Stimulated activated CD8-positive, alpha-beta memory T cell treated with anti-CD3 and anti-CD28 coated beads, Interleukin-7, amount 100 ng/mL, for 4 hours (primary cell): ENCODE measurements around the gene CD55.
"Not testable (repeated sequence)": the region's sequence is repeated elsewhere in the genome, so short reads cannot be mapped to it uniquely, and the experiment has no call there.

Experiments
- DNase-seq, 2 donors: peaks; one replicate each; pipeline ENCODE4 v3.0.0-alpha.2; 2020; ENCODE audit warnings: low read depth in 2 of 2

The CD55 gene

DNA sequence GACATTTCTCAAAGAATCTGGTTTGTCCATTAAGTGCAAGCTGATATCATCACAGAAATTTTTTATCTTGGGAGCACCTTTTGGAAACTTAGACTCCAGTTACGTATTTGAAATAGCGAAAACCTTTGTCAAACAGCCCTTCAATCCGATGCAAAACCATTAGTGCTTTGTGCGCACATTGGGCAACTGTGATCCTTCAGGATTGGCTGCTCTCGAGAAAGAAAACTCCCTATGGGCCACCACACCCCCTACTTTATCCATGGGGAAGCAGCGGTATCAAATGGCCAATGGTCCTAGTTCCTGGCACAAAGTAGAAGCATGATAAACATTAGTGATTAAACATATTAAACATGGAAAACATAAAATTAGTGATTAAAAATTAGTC lies 16.0 kb upstream of the CD55 start:
- DNase-seq, result no peak

- DNase-seq, result no peak
These were observed 15.5 kb upstream of the CD55 start for GRCh38 chr1:207306023-207306422.

DNA sequence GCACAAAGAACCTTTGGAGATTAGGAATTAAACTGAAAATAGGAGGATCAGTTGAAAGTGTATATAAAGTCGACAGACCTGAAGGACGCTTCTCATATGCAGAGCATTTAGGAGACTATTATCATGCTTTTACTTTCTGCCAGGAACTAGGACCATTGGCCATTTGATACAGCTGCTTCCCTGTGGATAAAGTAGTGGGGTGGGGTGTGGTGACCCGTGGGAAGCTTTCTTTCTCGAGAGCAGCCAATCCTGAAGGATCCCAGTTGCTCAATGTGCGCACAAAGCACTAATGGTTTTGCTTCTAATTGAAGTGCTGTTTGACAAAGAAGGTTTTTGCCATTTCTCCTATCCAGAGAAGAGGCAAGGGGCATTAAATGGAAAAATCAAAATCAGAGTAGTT lies 14.9 kb upstream of the CD55 start:
- no peak for DNase-seq

GRCh38 chr1:207308451-207309190 lies 12.9 kb upstream of the CD55 start:
- no peak for DNase-seq

- DNase-seq, result no peak
These were observed 11.7 kb upstream of the CD55 start for GRCh38 chr1:207309745-207310273.

GRCh38 chr1:207311888-207312603 lies 9.4 kb upstream of the CD55 start:
- DNase-seq, result no peak

DNA sequence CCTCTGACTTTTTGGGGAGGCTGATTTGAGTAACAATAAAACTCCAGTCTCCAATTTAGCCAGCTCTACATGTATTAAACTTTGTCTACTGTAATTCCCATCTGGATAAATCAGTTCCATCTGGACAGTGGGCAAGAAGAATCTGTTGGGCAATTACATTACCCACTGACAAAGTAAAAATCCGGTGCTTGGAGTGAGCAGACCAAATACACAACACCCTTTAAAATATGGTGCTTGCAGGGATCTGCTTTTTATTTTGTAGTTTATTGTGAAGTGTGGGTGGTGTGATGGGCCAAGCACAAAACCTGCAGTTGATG lies 8.9 kb upstream of the CD55 start:
- no peak for DNase-seq

- DNase-seq, result no peak
These were observed 8.3 kb upstream of the CD55 start for GRCh38 chr1:207313131-207313530.

GRCh38 chr1:207314816-207315215 lies 6.7 kb upstream of the CD55 start:
- no peak for DNase-seq

GRCh38 chr1:207315435-207315834 lies 6.0 kb upstream of the CD55 start:
- no peak for DNase-seq

DNA sequence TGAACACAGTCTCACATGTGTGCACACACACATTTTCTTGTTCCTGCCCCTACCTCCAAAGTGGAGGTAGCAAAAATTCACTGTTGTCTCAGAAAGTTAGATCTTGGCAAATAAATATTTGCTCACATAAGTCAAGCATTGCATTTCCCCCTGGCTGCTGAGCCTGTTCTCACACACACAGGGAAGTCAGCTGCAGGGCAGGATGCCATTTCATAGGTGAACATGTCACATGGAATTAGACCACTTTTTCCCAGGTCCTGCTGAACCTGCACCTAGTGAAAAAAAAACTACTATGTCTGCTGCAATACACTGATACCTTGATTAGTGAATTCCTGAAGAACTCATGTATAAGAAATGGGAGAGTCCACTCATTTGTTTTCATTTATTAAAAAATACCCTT lies 5.3 kb upstream of the CD55 start:
- no peak for DNase-seq

DNA sequence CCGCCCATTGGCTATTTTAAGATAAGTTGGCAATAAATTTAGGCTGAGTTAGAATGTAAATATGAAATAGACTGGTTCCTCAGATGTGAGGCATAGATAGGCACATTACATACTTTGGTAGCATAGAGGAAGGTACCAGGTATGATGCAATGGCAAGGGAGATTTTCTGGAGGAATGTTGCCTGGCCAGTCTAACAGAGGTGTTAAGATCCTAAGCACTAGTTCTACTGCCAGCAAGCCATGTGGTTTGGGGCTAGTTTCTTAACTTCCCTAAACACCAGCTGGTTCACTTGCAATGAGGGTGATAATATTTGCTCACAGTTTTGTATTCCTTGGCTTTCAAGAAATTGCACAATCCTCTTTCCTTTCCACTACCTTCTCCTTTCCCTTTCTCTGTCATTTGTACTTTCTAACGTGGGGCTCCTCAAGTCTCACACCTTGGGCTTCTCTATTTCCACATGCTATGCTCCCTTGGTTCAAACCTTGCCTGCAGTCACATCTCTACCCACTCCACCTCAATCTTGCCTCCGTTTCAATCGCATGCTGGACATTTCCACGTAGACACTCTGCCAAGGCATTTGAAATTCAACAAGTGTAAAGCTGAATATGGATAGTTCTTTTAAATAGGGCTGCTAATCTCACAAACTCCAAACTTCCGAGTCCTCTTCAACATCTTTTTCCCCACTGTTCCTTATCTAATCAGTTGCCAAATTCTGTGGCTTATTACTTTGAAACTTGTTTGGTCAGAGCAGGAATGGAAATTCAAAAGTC lies 4.7 kb upstream of the CD55 start:
- no peak for DNase-seq

DNA sequence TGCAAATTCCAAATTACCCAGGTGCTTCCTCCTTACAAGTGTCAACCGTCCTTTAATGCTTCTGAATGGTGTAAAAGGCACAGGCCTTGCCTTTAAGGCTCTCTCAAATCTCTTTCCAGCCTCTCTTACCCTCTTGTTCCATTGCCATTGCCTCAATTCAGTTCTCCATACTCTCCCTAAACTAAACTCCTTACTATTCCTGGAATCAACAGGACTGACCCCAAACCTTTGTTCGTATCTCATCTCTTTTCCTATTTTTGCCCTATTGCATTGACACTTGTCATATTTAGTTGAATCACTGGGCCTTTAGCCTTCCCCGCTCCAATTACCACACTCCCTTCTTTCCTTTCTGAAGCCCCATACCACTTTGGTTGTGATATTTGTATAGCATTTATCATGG lies 3.9 kb upstream of the CD55 start:
- DNase-seq, result no peak

DNA sequence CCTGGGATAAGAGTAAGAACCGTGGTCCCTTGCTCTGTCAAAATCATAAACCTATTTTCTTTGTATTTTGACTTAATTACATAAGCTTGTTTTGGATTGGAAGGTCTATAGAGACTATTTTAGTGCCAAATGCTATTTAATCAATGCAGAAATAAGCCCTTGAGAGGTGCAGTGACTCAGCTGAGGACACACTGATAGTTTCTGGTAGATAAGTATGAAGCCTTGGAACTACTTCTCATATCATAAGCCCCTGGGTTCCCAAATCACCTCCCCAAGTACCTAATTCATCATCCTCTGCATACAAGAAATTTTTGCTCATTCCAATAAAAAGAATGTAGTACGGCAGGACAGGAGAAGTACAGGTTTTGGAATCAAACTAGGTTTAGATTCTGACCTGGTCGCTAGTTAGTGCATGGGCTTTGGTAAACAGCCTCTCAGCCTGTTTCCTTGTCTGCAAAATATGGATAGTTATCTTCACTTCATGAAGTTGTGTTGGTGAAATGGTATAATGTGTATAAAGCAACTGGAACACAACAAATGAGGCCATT lies 3.3 kb upstream of the CD55 start:
- no peak for DNase-seq

- no peak for DNase-seq
These were observed 2.3 kb upstream of the CD55 start for GRCh38 chr1:207319199-207319598.

DNA sequence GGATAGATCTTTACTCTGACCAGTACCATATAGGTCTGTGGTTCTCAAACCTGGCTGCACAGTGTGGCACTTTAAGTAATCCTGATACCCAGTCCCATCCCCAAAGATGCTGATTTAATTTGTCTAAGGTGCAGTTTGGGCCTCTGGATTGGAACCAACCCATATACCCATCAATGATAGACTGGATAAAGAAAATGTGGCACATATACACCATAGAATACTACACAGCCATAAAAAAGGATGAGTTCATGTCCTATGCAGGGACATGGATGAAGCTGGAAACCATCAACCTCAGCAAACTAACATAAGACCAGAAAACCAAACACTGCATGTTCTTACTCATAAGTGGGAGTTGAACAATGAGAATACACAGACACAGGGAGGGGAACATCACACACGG lies 1.4 kb upstream of the CD55 start:
- not testable (repeated sequence) for DNase-seq

- no peak for DNase-seq
These were observed 540 bp downstream of the CD55 start for GRCh38 chr1:207321790-207322645.

DNA sequence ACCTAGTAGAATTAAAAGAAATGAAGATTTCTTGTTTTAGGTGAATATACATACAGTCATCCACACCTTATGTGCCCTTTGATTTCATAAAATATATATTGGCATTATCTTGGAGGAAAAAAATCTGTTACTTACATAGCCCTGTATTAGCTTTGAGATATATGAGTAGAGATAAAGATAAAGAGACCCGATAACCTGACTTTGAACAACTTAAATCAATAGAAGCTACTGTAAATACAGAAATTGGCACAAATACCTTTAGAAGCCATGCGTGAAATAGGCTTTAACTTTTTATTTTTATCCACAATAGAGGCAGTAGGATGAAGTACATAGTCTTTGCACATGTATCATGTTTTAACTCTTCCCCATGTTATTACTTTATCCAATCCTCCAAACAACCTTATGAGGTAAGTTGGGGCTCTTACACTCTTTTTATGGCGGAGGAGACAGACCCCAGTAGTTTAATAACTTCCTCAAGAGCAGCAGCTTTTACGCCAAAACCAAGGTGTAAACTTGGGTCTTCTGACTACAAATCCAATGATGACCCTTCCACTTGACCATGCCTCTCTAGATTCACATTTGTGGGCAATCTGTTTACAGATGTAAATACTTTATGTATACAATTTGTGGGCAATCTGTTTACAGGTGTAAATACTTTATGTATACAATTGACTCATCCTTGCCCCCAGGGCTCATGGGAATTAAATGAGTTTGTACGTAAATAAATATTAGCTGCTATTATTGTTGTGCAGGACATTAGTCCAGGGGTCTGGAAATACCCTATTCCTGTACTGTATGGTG lies 2.1 kb downstream of the CD55 start:
- DNase-seq, result no peak

DNA sequence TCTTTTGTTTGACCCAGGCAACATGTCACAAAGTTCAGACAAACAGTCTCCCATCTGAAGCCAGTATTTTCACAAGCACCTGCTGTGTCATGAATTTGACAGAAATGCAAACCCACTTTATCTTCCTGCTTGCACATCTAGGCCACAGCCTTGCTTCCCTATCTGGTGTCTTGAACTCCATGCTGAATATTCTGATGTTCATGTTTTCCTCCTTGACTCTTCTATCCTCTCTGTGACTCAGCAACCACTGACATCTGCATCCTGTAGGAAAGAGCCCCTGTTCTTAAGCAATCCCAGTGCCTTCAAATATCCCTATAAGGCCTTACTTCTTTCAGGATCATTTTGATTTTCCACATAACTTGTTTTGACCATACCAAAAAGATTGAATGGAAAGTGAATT lies 6.5 kb downstream of the CD55 start:
- DNase-seq, result no peak

DNA sequence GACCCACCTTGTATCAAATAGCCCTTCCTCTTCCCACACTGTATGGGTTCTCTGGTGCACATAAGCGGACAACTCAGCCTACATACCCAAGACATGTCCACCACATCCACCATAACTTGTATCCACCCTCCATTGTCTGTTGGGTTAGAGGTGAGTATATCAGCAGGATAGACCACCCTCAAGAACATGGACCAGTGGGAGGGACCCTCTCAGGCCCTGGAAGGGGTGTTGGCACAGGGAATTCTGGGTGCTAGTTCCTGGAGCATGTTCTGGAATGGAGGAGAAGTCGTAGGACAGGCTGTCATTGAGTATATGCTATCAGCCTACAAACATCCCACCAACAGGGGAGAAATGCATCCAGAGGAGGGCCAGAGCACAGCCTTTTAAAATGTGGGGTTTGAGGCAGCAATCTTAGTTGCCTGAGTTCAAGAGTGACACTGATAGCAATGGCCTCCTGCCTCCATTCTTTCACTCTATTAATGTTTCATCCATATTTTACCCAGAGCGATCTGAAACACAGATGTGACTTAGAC lies 7.5 kb downstream of the CD55 start:
- no peak for DNase-seq
